NCI-H524 (cell line): Measurements from ENCODE around the gene EPYC.

Experiments
- DNase-seq, 2 experiments: peaks; one replicate each; lab custom pipeline; 2025; lab: John Stamatoyannopoulos, UW

Gene EPYC

GRCh38 chr12:90958347-90958746 lies 46.4 kb downstream of the EPYC start:
- no peak for DNase-seq

GRCh38 chr12:90954921-90955320 lies 49.9 kb downstream of the EPYC start, which contains the start of gene CCER1:
Gene CCER1, minus strand, starts transcription at chr12:90955176. Its CDS starts 434 bp downstream, at chr12:90954742.
- DNase-seq: no peak

GRCh38 chr12:90954428-90954827 lies 50.3 kb downstream of the EPYC start:
- no peak for DNase-seq

- no peak for DNase-seq
These were observed 50.8 kb downstream of the EPYC start for GRCh38 chr12:90953956-90954421.

GRCh38 chr12:90951432-90952105 lies 53.2 kb downstream of the EPYC start:
- no peak for DNase-seq

- no peak for DNase-seq
These were observed 56.9 kb downstream of the EPYC start for GRCh38 chr12:90947869-90948268.

GRCh38 chr12:90945070-90945649 lies 59.6 kb downstream of the EPYC start:
- DNase-seq: peak; percentile 8 to 57

GRCh38 chr12:90943255-90943654 lies 61.5 kb downstream of the EPYC start:
- no peak for DNase-seq

GRCh38 chr12:90940872-90941499 lies 63.8 kb downstream of the EPYC start:
- DNase-seq: peak; percentile 40 to 75

- no peak for DNase-seq
These were observed 65.4 kb downstream of the EPYC start for GRCh38 chr12:90939382-90939781.

- DNase-seq: no peak
These were observed 66.3 kb downstream of the EPYC start for GRCh38 chr12:90938451-90938850.

GRCh38 chr12:90937651-90938050 lies 67.1 kb downstream of the EPYC start:
- DNase-seq: no peak

- DNase-seq: no peak
These were observed 68.4 kb downstream of the EPYC start for GRCh38 chr12:90936230-90937005.

- no peak for DNase-seq
These were observed 79.2 kb downstream of the EPYC start for GRCh38 chr12:90925562-90925961.

- DNase-seq: peak in 1 of 2 experiments; percentile 38
These were observed 80.4 kb downstream of the EPYC start for GRCh38 chr12:90924406-90924805.

GRCh38 chr12:90922145-90922627 lies 82.6 kb downstream of the EPYC start:
- no peak for DNase-seq

GRCh38 chr12:90921536-90921935 lies 83.2 kb downstream of the EPYC start:
- DNase-seq: no peak

GRCh38 chr12:90920222-90920621 lies 84.5 kb downstream of the EPYC start:
- DNase-seq: no peak

GRCh38 chr12:90917431-90917830 lies 87.3 kb downstream of the EPYC start:
- no peak for DNase-seq

GRCh38 chr12:90916516-90916915 lies 88.3 kb downstream of the EPYC start:
- DNase-seq: no peak

- no peak for DNase-seq
These were observed 89.4 kb downstream of the EPYC start for GRCh38 chr12:90915353-90915752.
